Suprapubic skin (tissue), 4 donors: ENCODE data around the gene ADAMTS2. TPM values are rescaled to one million over a fixed set of nuclear protein-coding genes. Genes with fewer than 3 reads are reported as not detected.
A peak's percentile ranks its signal among the peaks of the same experiment; 100 is the strongest.

Source experiments
- DNase-seq, 2 donors: peaks; one replicate each; pipeline ENCODE4 v3.0.0-alpha.2; 2019; ENCODE audit warnings: low spot score in 2 of 2
- H3K27ac ChIP-seq: fragments of 200-600 bp; sonication (generic); one replicate; pipeline ENCODE4 v1.5.1; 2019
- H3K27me3 ChIP-seq: fragments of 200-600 bp; sonication (generic); one replicate; pipeline ENCODE4 v1.5.1; 2019
- H3K36me3 ChIP-seq: fragments of 200-600 bp; sonication (generic); one replicate; pipeline ENCODE4 v1.5.1; 2019
- H3K4me1 ChIP-seq: fragments of 200-600 bp; sonication (generic); one replicate; pipeline ENCODE4 v1.5.1; 2019
- H3K4me3 ChIP-seq: fragments of 200-600 bp; sonication (generic); one replicate; pipeline ENCODE4 v1.5.1; 2019; ENCODE audit warnings: mild to moderate bottlenecking
- H3K9me3 ChIP-seq: fragments of 200-600 bp; sonication (generic); one replicate; pipeline ENCODE4 v1.5.1; 2019
- EP300 ChIP-seq: sonication (generic); formaldehyde crosslinking; IDR thresholded peaks from one replicate; pipeline ENCODE4 v1.6.1; 2017; ENCODE audit warnings: antibody characterized with exemption
- POLR2A ChIP-seq, 2 donors: fragments of 450-650 bp; IDR thresholded peaks; one replicate each; pipeline ENCODE4 v1.6.1; 2017; ENCODE audit warnings: antibody characterized with exemption in 2 of 2, mild to moderate bottlenecking in 2 of 2, moderate library complexity in 2 of 2
- POLR2AphosphoS5 ChIP-seq, 3 donors: sonication (generic); formaldehyde crosslinking; IDR thresholded peaks; one replicate each; pipeline ENCODE4 v1.6.1; 2017; ENCODE audit warnings: antibody characterized with exemption in 3 of 3
- WGBS: methylation state at CpG from one replicate; pipeline ENCODE4 v1.1.5; 2018; 5-methylcytosine and 5-hydroxymethylcytosine counted together
- total RNA-seq, 4 donors: library from RNA; depleted of rRNA; stranded (reverse); fragments of >200 nt; gene quantifications; one replicate each; pipeline ENCODE4 v1.1.0, GENCODE V29; 2016
- TF ChIP-seq, protein P1 (sequence below), 2 donors: fragments of 200-600 bp in 1 of 2; fragments of 450-650 bp in 1 of 2; sonication (generic) in 1 of 2; IDR thresholded peaks; one replicate each; pipeline ENCODE4 v1.5.1; 2016 to 2019; ENCODE audit warnings: antibody characterized with exemption in 2 of 2, mild to moderate bottlenecking in 1 of 2, moderate library complexity in 1 of 2

The ADAMTS2 gene
- total RNA-seq, 4 donors from 2014 or later, result 3.1 to 5.5 (median 4.3) TPM

- H3K27me3 ChIP-seq, result peaks cover 13% of the 10 kb centered on the region
- WGBS, result 86% methylated on average over 13 of the region's 19 CpGs
- H3K4me3 ChIP-seq, result no peak overlapping the region
- TF ChIP-seq POLR2AphosphoS5 (IDR thresholded peaks at IDR 0.05), result no peak
- TF ChIP-seq EP300, result no peak
- no peak for TF ChIP-seq POLR2A (IDR thresholded peaks at IDR 0.05)
- TF ChIP-seq, protein P1, sequence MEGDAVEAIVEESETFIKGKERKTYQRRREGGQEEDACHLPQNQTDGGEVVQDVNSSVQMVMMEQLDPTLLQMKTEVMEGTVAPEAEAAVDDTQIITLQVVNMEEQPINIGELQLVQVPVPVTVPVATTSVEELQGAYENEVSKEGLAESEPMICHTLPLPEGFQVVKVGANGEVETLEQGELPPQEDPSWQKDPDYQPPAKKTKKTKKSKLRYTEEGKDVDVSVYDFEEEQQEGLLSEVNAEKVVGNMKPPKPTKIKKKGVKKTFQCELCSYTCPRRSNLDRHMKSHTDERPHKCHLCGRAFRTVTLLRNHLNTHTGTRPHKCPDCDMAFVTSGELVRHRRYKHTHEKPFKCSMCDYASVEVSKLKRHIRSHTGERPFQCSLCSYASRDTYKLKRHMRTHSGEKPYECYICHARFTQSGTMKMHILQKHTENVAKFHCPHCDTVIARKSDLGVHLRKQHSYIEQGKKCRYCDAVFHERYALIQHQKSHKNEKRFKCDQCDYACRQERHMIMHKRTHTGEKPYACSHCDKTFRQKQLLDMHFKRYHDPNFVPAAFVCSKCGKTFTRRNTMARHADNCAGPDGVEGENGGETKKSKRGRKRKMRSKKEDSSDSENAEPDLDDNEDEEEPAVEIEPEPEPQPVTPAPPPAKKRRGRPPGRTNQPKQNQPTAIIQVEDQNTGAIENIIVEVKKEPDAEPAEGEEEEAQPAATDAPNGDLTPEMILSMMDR (IDR thresholded peaks at IDR 0.05), result no peak
- H3K4me1 ChIP-seq, result peaks cover 5% of the 10 kb centered on the region
- peak in 1 of 2 donors; percentile 47 for DNase-seq
- no peaks in the 10 kb centered on the region for H3K9me3 ChIP-seq
- H3K27ac ChIP-seq, result no peak overlapping the region
- no peaks in the 10 kb centered on the region for H3K36me3 ChIP-seq
Observed at GRCh38 chr5:179194941-179195381, 150.3 kb downstream of the ADAMTS2 start.

GRCh38 chr5:179194201-179194910, 150.9 kb downstream of the ADAMTS2 start:
- TF ChIP-seq EP300 (no peak), POLR2A (IDR thresholded peaks at IDR 0.05) (no peak), POLR2AphosphoS5 (IDR thresholded peaks at IDR 0.05) (no peak)
- TF ChIP-seq, protein P1 (IDR thresholded peaks at IDR 0.05), result no peak
- H3K27me3 ChIP-seq, result peaks cover 13% of the 10 kb centered on the region
- no peak overlapping the region for H3K4me3 ChIP-seq
- H3K27ac ChIP-seq, result no peak overlapping the region
- 92% methylated on average over 9 of the region's 15 CpGs for WGBS
- peak in 1 of 2 donors; percentile 48 for DNase-seq
- no peaks in the 10 kb centered on the region for H3K36me3 ChIP-seq
- H3K9me3 ChIP-seq, result no peaks in the 10 kb centered on the region
- peaks cover 5% of the 10 kb centered on the region for H3K4me1 ChIP-seq

GRCh38 chr5:179193746-179194145, 151.5 kb downstream of the ADAMTS2 start:
- Histone ChIP-seq H3K36me3 (no peaks in the 10 kb centered on the region), H3K27ac (no peak overlapping the region), H3K27me3 (peaks cover 13% of the 10 kb centered on the region), H3K9me3 (no peaks in the 10 kb centered on the region), H3K4me3 (no peak overlapping the region), H3K4me1 (peaks cover 5% of the 10 kb centered on the region)
- no peak for TF ChIP-seq POLR2A (IDR thresholded peaks at IDR 0.05)
- DNase-seq, result no peak
- WGBS, result 88% methylated on average over 10 of the region's 11 CpGs

GRCh38 chr5:179192891-179193470, 152.3 kb downstream of the ADAMTS2 start:
- WGBS, result 88% methylated on average over 22 of the region's 22 CpGs
- Histone ChIP-seq H3K9me3 (no peaks in the 10 kb centered on the region), H3K4me1 (peaks cover 5% of the 10 kb centered on the region), H3K36me3 (no peaks in the 10 kb centered on the region), H3K27ac (no peak overlapping the region), H3K4me3 (no peak overlapping the region), H3K27me3 (peaks cover 13% of the 10 kb centered on the region)
- peak in 1 of 2 donors; percentile 49 for DNase-seq
- TF ChIP-seq, protein P1 (IDR thresholded peaks at IDR 0.05), result no peak
- TF ChIP-seq EP300 (no peak), POLR2A (IDR thresholded peaks at IDR 0.05) (no peak), POLR2AphosphoS5 (IDR thresholded peaks at IDR 0.05) (no peak)

GRCh38 chr5:179192185-179192890, 152.9 kb downstream of the ADAMTS2 start:
- peak in 1 of 2 donors; percentile 26 for DNase-seq
- WGBS, result 46% methylated on average over 12 of the region's 20 CpGs

More at GRCh38 chr5:179192185-179192890, 152.9 kb downstream of the ADAMTS2 start:
- Histone ChIP-seq H3K27me3 (peaks cover 13% of the 10 kb centered on the region), H3K4me1 (peaks cover 5% of the 10 kb centered on the region), H3K27ac (no peak overlapping the region), H3K4me3 (no peak overlapping the region), H3K9me3 (no peaks in the 10 kb centered on the region), H3K36me3 (no peaks in the 10 kb centered on the region)
- TF ChIP-seq EP300 (no peak), POLR2AphosphoS5 (IDR thresholded peaks at IDR 0.05) (no peak), POLR2A (IDR thresholded peaks at IDR 0.05) (no peak)
- TF ChIP-seq, protein P1 (IDR thresholded peaks at IDR 0.05), result no peak
